ENCODE data around the gene FNDC10. TPM values are rescaled to one million over a fixed set of nuclear protein-coding genes. Genes with fewer than 3 reads are reported as not detected.
A peak's percentile ranks its signal among the peaks of the same experiment; 100 is the strongest.
"Not testable (repeated sequence)": the region's sequence is repeated elsewhere in the genome, so short reads cannot be mapped to it uniquely, and the experiment has no call there.

Gene FNDC10
- total RNA-seq, 1 donor, result 0.43 TPM

- DNase-seq (ENCODE audit: low read depth), result no peak
- no peak overlapping the region for H3K4me3 ChIP-seq (ENCODE audit: low read depth, low read length)
- TF ChIP-seq CTCF (IDR thresholded peaks at IDR 0.05; ENCODE audit: insufficient read depth, low read depth, low read length), result no peak
Measured at GRCh38 chr1:1559066-1559465, 40.9 kb downstream of the FNDC10 start.

- TF ChIP-seq CTCF (IDR thresholded peaks at IDR 0.05; ENCODE audit: insufficient read depth, low read depth, low read length), result no peak
- H3K4me3 ChIP-seq (ENCODE audit: low read depth, low read length), result no peak overlapping the region
- DNase-seq (ENCODE audit: low read depth), result no peak
Measured at GRCh38 chr1:1558591-1558990, 41.3 kb downstream of the FNDC10 start.

- not testable (repeated sequence) for H3K4me3 ChIP-seq (ENCODE audit: low read depth, low read length); DNase-seq (ENCODE audit: low read depth)
Measured at GRCh38 chr1:1557688-1558087, 42.2 kb downstream of the FNDC10 start.

GRCh38 chr1:1556961-1557360, 43.0 kb downstream of the FNDC10 start:
- not testable (repeated sequence) for DNase-seq (ENCODE audit: low read depth); H3K4me3 ChIP-seq (ENCODE audit: low read depth, low read length)

GRCh38 chr1:1556505-1556904, 43.4 kb downstream of the FNDC10 start:
- no peak overlapping the region for H3K4me3 ChIP-seq (ENCODE audit: low read depth, low read length)
- TF ChIP-seq CTCF (IDR thresholded peaks at IDR 0.05; ENCODE audit: insufficient read depth, low read depth, low read length), result no peak
- DNase-seq (ENCODE audit: low read depth), result no peak

GRCh38 chr1:1554926-1555915, 44.7 kb downstream of the FNDC10 start:
- no peak for TF ChIP-seq CTCF (IDR thresholded peaks at IDR 0.05; ENCODE audit: insufficient read depth, low read depth, low read length)
- peak; percentile 74 for DNase-seq (ENCODE audit: low read depth)
- H3K4me3 ChIP-seq (ENCODE audit: low read depth, low read length), result no peak overlapping the region

- no peak overlapping the region for H3K4me3 ChIP-seq (ENCODE audit: low read depth, low read length)
- DNase-seq (ENCODE audit: low read depth), result no peak
- no peak for TF ChIP-seq CTCF (IDR thresholded peaks at IDR 0.05; ENCODE audit: insufficient read depth, low read depth, low read length)
Measured at GRCh38 chr1:1554550-1554925, 45.4 kb downstream of the FNDC10 start.
